HG02885 (cell line): ENCODE results near the gene SFTPB.
"Not testable (repeated sequence)": the region's sequence is repeated elsewhere in the genome, so short reads cannot be mapped to it uniquely, and the experiment has no call there.

Experiments
- ATAC-seq: cut with Tn5 transposase; IDR thresholded peaks from one replicate; pipeline ENCODE4 v1.9.1; 2021; ENCODE audit warnings: mild to moderate bottlenecking; ENCODE audit not compliant: unreplicated experiment, poor library complexity

SFTPB gene

GRCh38 chr2:85621338-85621737 lies 46.7 kb downstream of the SFTPB start:
- no peak for ATAC-seq

DNA sequence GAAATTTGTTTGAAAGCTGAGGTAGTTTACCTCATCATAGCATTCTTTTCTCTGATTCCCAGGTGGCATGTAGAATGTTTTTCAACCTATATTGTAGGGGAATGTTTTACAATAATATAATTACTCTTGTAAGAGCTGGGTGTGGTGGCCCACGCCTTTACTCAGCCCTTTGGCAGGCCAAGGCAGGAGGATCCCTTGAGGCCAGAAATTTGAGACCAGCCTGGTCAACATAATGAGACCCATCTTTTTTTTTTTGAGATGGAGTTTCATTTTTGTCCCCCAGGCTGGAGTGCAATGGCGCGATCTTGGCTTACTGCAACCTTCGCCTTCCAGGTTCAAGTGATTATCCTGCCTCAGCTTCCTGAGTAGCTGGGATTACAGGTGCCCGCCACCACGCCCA lies 48.4 kb downstream of the SFTPB start:
- no peak for ATAC-seq

- not testable (repeated sequence) for ATAC-seq
Observed at GRCh38 chr2:85617723-85618122, 50.3 kb downstream of the SFTPB start.

DNA sequence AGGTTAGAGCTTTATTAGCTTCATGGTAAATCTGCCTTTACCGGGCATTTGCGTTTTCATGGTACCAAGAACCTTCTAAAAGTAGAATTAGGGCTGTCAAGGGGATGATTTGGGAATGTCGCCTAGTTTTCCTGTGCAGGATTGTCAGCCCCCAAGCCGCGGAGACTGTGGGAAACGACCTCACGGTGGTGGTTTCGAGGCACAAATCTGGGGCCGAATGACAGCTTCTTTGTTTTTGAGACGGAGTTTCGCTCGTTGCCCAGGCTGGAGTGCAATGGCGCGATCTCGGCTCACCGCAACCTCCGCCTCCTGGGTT lies 52.6 kb downstream of the SFTPB start:
- ATAC-seq: no peak

GRCh38 chr2:85614757-85615156 lies 53.2 kb downstream of the SFTPB start:
- ATAC-seq: not testable (repeated sequence)

DNA sequence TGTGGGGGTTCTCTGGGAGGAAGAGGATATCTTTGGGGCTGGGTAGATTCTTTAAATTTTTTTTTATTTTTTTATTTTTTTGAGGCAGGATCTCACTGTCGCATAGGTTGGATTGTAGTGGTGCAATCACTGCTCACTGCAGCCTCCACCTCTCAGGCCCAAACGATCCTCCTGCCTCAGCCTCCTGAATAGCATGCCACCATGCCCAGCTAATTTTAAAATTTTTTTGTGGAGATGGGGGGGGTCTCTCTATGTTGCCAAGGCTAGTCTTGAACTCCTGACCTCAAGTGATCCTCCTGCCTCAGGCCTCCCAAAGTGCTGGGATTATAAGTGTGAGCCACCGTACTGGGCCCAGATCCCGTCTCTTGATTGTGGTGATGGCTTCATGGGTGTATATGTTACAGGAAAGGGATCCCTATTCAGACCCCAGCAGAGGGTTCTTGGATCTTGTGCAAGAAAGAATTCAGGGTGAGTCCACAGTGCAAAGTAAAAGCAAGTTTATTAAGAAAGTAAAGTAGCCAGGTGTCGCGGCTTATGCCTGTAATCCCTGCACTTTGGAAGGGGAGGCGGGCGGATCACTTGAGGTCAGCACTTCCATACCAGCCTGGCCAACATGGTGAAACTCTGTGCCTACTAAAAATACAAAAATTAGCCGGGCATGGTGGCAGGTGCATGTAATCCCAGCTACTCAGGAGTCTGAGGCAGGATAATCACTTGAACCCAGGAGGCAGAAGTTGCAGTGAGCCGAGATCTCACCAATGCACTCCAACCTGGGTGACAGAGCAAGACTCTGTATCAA lies 54.1 kb downstream of the SFTPB start:
- no peak for ATAC-seq

GRCh38 chr2:85611705-85612587 lies 56.1 kb downstream of the SFTPB start, which contains the start of gene C2orf68:
C2orf68 (minus strand) TSS chr2:85612066; CDS start chr2:85611984, 82 bp downstream.
- peak; percentile 81 for ATAC-seq

GRCh38 chr2:85611217-85611704 lies 56.7 kb downstream of the SFTPB start:
- ATAC-seq: no peak
